ENCODE measurements around the gene IL17RC. TPM values are rescaled to one million over a fixed set of nuclear protein-coding genes. Genes with fewer than 3 reads are reported as not detected.

Gene IL17RC
- total RNA-seq, 2 donors from 2014 or later = 40.7 to 60.3 TPM

- H3K4me3 ChIP-seq = peak overlapping the region; percentile 43 to 50
- ATAC-seq (peak; percentile 72), DNase-seq (peak; percentile 81 to 89 (median 86))
- no peaks in the 10 kb centered on the region for H3K27me3 ChIP-seq
- H3K27ac ChIP-seq = peak overlapping the region; percentile 77 to 97 (median 90)
- WGBS, 2 donors = 0% methylated on average over 72 of the region's 77 CpGs; no CpG with 5 or more reads in 1 of the 2 donors
- TF ChIP-seq POLR2A (IDR thresholded peaks at IDR 0.05) (no peak), CTCF (IDR thresholded peaks at IDR 0.05) (peak; percentile 58 to 86 (median 77))
- no peaks in the 10 kb centered on the region for H3K36me3 ChIP-seq (replicated peaks in 1 of 2; ENCODE audit: insufficient read depth in 1 of 2, low read depth in 2 of 2)
- intact Hi-C loops (cut with DNase I) = no loop called here
- H3K9me3 ChIP-seq = no peaks in the 10 kb centered on the region
- H3K4me1 ChIP-seq = peaks cover 35% of the 10 kb centered on the region
These were observed 16.1 kb downstream of the IL17RC start for GRCh38 chr3:9932843-9933560.

GRCh38 chr3:9933561-9934234 lies 16.8 kb downstream of the IL17RC start, which contains the start of gene CRELD1:
Gene CRELD1, plus strand, starts transcription at chr3:9933834. Its CDS starts 605 bp downstream, at chr3:9934439.
- H3K27me3 ChIP-seq = no peaks in the 10 kb centered on the region
- peak within 1 kb of the TSS; percentile 43 to 50 for H3K4me3 ChIP-seq
- H3K4me1 ChIP-seq = peaks cover 35% of the 10 kb centered on the region
- 0% methylated on average over 10 to 50 of the region's 50 CpGs for WGBS, 2 donors
- DNase-seq = peak; percentile 97 to 98 (median 97)
- no peaks in the 10 kb centered on the region for H3K36me3 ChIP-seq (replicated peaks in 1 of 2; ENCODE audit: insufficient read depth in 1 of 2, low read depth in 2 of 2)
- intact Hi-C loops (cut with DNase I) = no loop called here
- ATAC-seq = peak; percentile 93
- H3K9me3 ChIP-seq = no peaks in the 10 kb centered on the region
- TF ChIP-seq CTCF (IDR thresholded peaks at IDR 0.05) = no peak
- peak; percentile 85 to 89 (median 88) for TF ChIP-seq POLR2A (IDR thresholded peaks at IDR 0.05)
- peak within 1 kb of the TSS; percentile 77 to 97 (median 90) for H3K27ac ChIP-seq

- intact Hi-C loops (cut with DNase I) = no loop called here
- DNase-seq = peak in 3 of 4 donors; percentile 22 to 29 (median 22)
These were observed 17.3 kb downstream of the IL17RC start for GRCh38 chr3:9934235-9934621.

GRCh38 chr3:9934993-9935392 lies 18.1 kb downstream of the IL17RC start:
- Histone ChIP-seq H3K27ac (no peak overlapping the region), H3K9me3 (no peaks in the 10 kb centered on the region), H3K4me3 (no peak overlapping the region), H3K27me3 (no peaks in the 10 kb centered on the region), H3K4me1 (peaks cover 35% of the 10 kb centered on the region), H3K36me3 (replicated peaks in 1 of 2; ENCODE audit: insufficient read depth in 1 of 2, low read depth in 2 of 2) (no peaks in the 10 kb centered on the region)
- WGBS, 2 donors = 35 to 45% methylated on average over 4 of the region's 4 CpGs
- DNase-seq = no peak
- TF ChIP-seq POLR2A (IDR thresholded peaks at IDR 0.05) (no peak), CTCF (IDR thresholded peaks at IDR 0.05) (no peak)
- intact Hi-C loops (cut with DNase I) = no loop called here
- ATAC-seq = no peak

More at GRCh38 chr3:9934235-9934621, 17.3 kb downstream of the IL17RC start:
- WGBS, 2 donors = 6 to 10% methylated on average over 11 of the region's 11 CpGs
- Histone ChIP-seq H3K36me3 (replicated peaks in 1 of 2; ENCODE audit: insufficient read depth in 1 of 2, low read depth in 2 of 2) (no peaks in the 10 kb centered on the region), H3K27me3 (no peaks in the 10 kb centered on the region), H3K4me1 (peaks cover 35% of the 10 kb centered on the region), H3K4me3 (peak overlapping the region; percentile 0 to 50), H3K9me3 (no peaks in the 10 kb centered on the region), H3K27ac (peak overlapping the region; percentile 77 to 97 (median 90))
- ATAC-seq = no peak
- TF ChIP-seq POLR2A (IDR thresholded peaks at IDR 0.05) (no peak), CTCF (IDR thresholded peaks at IDR 0.05) (peak in 3 of 7 experiments; percentile 18 to 21 (median 20))

Measured in body of pancreas (tissue), 4 donors.